Activated T-helper 1 cell treated with anti-CD3 and anti-CD28 coated beads, Interleukin-2, amount 50 U/mL, for 16 hours (primary cell): ENCODE data around the gene TTC38.

Experiments
- DNase-seq, 2 donors: peaks; one replicate each; pipeline ENCODE4 v3.0.0-alpha.2; 2020; ENCODE audit warnings: low read depth in 1 of 2, low spot score in 1 of 2

Gene TTC38

DNA sequence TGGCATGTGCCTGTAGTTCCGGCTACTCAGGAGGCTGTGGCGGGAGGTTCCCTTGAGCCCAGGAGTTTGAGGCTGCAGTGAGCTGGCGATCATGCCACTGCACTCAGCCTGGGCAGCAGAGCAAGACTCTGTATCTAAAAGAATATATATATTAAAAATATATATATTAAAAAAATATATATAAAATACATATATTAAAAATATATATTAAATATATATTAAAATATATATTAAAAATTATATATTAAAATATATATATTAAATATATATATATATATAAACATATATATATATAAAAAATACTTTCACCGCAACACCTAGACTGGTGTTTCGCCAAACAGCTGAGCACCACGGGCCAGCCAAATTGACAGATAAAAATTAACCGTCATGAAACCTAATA, 8.8 kb downstream of the TTC38 start:
- DNase-seq, result no peak

DNA sequence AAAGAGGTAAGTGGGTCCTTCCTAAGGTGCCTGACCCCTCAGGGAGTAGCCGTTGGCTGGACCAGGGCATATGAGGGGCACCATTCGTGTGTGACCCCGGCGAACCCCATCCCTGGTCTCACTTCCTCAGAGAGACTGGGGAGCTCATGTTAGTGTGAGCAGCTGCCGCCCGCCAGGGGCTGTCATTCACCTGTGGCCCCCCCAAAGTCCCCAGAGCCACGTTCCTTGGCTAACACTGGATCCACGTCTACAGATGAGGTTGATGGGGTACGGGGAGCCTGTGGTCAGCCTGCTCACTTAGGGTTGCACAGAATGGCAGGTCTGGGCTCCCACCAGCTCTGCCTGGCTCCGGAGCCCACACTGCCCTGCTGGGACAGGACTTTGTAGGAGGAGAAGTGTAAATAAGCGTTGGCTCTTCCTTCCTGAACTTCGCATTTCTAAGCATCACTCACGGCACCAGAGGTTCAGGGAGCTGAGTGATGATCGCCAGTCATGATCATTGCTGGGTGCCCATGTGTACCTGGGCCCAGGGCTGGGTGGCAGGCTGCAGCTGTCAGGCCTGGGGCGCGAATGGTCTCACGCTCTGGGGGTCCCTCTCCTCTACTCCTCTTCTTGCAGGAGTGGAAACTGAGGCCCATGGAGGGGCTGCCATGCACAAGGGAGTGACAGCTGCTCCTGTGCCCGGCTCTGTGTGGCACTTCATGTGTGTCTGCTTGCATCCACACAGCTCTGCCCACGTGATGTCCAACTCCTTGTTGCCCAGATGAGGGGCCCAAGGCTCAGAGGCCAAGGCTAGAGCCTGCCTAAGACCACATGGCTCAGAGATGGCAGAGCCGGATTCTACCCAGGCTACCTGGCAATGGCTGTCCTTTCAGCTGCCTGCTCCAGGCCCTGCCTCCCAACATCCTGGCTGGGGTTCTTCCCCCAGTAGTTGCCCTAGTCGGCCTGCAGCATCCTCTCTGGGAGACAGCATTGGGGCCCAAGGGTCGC, 11.1 kb downstream of the TTC38 start:
- DNase-seq, result no peak

DNA sequence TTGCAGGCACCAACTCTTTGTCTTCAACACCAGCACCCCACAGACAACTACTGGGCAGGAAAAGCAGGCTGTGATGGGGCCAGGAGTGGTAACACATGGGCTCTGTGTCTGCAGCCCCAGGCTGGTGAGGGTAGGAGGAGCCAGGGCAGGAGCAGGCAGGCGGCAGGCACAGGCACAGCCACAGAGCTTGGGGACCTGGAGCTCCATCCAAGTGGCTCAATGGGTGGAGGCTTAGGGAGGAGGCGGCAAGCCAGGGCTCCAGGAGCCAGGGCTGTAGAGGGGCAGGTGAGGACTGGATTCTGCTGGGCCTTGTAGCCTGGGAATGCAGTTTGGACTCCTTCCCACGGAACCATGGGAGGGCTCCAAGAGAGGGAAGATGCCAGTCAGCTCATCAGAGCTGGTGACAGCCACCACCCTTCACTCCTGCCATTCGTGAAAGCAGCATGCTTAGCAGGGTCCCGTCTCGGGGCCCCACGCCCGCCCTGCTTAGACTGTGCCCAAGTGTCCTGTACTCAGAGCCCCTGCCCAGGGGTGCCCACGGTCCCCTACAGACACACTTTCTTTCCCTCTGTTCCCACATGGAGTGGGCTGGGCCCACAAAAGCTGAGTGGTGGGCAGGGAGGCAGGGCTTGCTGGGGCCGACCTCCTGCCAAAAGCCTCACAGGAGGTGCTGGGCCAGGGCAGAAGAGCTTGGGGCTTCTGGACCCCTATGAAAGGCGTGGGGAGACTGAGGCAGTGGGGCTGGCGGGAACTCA, 12.4 kb downstream of the TTC38 start:
- no peak for DNase-seq

DNA sequence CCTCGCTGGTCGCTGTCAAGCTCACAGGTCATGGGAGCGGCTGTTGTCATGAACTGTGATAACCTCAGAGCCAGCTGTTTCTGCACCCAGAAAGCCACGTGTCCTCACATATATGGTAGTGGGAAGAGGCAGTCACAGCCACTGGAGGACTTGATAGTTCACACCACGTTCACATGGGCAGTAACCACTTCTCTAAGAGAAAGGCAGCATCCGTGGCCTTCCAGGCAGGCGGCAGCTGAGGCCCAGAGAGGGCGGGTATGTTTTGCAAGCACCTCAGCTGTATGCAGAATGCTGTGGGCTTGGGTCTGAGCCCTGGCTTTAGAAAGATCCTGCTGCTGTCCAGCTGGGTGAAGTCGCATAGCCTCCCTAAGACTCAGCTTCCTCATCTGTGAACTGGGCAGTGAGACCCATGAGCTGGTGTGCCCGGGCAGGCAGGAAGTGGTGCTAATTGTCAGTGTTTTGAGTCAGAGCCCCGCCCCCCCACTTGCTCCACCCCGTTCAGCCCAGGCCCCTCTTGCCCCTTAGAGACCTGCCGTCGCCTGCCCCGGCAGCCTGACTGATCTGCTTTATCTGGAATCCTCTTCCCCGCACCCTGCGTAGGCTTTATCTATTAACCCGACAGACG, 13.3 kb downstream of the TTC38 start:
- no peak for DNase-seq

DNA sequence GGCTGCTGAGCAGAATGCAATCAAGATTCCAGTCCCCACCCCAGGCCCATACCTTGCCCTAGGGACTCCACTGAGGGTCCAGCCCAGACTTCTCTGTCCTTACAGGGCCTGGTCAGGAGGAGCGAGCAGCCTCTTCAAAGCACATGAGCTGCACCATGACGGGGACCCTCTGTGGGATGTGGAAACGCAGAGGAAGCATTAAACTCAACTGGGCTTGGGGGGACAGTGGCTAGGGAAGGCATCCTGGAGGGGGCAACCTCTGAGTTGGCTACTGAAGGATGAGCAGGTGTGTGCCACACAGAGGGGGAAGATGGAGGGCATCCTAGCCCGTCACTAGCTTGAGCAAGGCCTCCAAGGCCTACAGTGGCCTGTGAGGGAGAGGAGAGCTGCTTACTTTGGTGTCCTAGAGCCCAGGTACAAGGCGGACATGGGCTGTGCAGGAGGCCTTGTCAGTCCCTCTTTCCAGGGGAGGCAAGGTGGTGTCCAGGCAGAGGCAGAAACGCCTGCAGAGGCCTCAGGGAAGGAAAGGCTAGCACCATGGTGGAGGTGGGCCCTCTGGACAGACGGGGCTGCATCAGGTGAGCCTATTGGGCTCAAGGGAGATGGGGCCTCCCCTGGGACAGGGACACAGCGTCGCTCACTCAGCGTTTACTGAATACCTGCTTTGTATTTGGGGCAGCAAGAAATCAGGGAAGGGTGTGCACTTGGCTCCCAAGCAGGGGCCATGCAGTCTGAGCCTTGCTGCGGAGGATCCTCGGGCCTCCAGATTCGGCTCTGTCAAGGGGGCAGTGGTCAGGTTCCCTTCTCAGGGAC, 14.3 kb downstream of the TTC38 start:
- DNase-seq, result no peak

DNA sequence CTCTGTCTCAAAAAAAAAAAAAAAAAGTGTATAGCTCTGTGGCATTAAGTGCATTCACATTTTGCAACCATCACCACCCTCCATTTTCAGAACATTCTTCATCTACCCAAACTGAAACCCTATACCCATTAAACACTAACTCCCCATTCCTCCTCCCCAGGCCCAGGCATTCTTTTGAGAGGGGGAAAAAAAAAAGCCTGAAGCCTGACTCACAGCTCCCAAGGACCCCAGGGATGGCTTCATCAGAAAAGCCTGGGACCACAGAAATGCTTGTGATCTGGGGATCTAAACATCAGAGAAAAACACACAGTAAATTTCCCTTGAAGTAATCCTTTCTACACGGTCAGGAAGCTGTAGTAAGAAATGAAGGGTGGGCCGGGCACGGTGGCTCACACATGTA, 18.2 kb downstream of the TTC38 start:
- no peak for DNase-seq

DNA sequence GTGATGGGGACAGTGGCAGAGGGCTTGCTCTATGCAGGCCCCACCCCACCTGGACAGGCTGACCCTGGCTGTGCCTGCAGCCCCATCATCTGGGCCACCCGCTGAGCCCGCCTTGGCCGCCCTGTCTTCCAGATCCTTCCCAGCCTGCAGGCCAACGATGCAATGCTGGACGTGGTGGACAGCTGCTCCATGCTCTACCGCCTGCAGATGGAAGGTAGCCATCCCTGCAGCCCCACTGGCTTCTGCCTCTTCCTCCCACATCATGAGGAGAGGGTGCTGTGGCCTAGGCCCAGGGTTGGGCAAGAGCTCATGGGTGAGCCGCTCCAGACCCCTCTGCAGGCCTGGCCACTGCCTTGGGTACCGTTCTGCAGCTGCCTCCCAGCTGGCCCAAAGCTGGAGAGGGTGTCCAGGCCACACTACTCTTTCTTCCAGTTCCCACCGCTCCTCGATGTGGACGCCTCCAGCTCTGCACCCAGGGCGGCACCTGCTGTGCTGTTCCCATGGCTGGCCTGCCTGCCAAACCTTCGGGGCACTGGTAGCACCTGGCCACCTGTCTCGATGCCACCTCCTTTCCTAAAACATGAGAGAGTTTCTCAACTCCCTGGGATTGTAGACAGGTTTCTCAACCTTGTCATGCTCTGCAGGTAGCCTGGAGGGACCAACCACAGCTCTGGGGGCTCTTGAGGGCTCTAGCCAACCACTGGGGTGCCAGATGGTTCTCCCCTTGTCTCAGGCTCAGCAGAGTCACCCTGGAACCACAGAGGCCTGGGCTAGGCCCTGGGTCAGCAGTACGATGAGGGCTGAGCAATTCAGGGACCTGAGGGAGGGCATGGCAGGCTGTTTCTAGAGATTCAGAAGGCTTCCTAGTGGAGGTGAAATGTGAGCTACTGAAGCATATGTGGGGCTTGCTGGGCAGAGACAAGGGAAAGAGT, 19.4 kb downstream of the TTC38 start:
- DNase-seq, result no peak

DNA sequence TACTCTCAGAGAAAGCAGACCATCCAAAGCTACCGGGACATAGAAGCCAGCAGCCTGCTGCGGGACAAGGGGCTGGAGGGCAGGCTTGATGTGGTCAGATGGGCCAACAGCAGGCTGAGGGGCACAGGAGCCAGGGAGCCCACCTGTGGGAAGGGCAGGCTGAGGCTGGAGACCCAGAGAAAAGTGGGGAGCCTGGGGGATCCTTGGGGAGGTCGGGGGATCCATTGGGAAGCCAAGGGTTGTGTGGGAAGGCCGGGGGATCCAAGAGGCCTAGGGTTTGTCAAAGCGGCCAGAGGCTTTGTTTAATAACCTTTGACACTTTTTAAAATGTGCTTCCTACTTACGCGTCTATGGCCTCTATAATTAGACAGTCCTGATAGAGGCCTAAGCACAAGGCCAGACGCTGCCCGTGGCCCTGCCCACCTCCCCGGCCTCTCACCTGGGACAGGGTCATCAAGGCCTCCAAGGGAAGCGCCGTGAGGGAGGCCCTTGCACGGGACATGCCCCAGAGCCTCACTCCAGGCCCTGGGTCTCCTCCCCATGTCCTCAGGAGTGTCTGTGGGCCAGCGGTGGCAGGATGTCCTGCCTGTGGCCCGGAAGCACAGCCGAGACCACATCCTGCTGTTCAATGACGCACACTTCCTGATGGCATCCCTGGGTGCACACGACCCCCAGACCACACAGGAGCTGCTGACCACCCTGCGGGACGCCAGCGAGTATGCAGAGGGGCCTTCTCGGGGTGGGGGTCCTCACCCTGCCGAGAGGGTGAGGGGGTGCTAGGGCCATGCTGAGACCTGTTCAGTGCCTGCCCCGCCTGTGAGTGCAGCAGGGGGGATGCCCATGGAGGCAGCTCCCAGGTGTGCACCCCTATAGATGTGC, 20.3 kb downstream of the TTC38 start:
- no peak for DNase-seq

DNA sequence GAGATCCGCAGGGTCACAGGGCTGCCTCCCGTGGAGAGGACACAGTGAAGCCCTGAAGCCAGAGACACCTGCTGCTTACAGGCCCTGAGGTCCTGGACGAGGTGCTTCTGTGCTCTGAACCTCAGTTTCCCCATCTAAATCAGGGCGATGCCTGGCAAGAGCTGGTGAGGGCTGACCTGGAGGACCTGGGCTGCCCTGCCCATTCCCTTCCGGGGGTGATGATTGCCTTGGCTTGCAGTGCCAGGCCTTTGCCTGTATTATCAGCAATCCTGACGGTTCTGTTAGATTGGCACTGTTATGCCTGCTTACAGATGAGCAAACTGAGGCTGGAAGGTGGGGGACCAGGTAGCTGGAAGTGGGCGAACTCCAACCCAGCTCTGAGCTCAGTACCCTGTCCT, 21.0 kb downstream of the TTC38 start:
- no peak for DNase-seq

DNA sequence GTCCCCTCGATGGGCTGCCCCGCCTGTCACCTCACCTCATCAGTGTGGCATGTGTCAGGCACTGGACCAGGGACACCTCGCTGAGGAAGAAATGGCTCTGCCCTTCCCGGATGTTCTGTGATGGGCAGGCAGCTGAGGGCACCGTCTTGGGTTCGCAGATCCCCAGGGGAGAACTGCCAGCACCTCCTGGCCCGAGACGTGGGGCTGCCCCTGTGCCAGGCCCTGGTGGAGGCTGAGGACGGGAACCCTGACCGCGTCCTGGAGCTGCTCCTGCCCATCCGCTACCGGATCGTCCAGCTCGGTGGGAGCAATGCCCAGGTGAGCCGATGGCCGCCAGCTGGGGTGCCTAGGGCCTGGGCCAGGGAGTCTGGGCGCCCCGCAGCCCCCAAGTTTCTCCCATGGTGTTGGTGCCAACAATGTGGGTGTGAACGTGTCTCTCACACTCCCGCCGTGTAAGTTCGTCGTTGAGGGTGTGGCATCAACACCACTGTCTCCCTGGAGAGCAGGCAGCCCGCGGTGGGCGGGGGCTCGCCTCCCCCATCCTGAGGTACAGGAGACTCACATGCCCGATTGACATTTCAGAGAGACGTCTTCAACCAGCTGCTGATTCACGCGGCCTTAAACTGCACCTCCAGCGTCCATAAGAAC, 21.6 kb downstream of the TTC38 start:
- DNase-seq, result no peak

DNA sequence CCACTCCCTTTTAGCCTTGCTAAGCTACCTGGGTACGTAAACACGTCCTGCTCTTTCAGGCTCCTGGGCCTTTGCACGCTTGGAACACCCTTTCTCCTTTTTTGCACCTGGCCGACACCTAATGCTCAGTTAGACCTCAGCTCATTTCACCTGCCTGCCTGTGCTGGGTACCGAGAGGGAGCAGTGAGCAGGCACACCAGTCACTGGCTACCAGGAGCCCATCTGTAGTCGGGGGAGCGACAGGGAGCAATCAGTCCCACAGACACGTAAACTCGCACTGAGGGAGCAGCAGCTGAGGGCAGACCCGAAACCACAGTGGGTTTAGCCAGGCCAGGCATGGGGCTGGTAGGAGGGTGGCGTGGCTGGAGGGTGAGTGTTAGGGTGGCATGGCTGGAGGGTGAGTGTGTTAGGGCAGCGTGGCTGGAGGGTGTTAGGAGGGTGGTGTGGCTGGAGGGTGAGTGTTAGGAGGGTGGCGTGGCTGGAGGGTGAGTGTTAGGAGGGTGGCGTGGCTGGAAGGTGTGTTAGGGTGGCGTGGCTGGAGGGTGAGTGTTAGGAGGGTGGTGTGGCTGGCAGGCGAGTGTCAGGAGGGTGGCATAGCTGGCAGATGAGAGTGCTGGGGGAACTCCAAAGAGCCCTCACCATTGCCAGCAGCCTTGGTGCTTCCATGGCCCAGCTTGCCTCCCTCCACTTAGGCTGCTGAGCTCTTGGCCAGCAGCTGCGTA, 22.5 kb downstream of the TTC38 start:
- DNase-seq, result no peak

DNA sequence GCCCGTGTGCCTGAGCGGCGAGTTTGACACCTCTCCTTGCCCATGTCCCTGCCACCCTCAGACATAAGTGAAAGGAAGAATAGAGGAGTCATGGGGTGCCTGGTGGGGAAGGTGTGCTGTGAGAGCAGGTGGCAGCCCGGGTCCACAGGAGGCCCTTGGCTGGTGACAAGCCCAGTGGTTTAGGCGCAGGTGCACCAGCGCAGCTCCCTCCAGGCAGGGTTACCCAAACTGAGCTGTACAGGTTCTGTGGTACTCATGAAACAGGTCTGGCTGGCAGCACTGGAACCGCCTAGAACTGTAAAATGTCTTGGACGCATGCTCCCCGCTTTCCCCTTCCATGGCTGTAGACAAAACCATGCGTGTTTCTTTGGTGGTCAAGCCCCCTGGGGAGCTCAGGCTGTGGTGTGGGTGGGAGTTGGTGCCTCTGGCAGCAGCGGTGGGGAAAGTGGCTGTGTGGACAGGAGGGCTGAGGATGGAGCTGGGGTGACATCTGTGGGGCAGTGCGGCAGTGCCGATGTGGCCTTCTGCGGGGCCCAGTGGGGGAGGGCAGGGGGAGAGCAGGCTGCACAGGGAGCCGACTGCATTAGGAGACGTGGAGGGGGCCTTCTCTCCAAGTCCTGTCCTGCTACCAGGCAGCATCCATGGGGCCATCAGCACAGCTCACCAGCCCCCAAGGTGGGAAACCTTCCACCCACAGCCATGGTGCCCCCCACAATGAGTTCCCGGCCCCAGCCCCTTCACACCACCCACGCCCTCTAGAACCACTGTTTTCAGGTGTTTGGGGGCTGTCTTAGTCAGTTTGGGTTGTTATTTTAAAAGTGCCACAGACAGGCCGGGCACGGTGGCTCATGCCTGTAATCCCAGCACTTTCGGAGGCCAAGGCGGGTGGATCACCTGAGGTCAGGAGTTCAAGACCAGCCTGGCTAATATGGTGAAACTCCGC, 23.3 kb downstream of the TTC38 start:
- no peak for DNase-seq

DNA sequence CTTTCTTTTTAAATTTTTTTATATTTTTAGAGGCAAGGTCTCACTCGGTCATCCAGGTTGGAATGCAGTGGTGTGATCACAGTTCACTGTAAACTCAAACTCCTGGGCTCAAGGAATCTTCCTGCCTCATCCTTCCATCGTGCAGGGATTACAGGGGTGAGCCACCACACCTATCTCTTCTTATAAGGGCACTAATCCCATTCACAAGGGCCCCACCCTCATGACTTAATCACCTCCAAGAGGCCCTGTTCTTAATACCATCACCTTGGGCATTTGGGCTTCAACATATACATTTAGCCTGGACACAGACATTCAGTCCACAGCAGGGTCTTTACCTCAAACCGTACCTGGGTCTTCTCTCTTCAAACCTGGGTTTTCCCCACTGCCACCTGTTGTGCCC, 24.4 kb downstream of the TTC38 start:
- DNase-seq, result no peak

DNA sequence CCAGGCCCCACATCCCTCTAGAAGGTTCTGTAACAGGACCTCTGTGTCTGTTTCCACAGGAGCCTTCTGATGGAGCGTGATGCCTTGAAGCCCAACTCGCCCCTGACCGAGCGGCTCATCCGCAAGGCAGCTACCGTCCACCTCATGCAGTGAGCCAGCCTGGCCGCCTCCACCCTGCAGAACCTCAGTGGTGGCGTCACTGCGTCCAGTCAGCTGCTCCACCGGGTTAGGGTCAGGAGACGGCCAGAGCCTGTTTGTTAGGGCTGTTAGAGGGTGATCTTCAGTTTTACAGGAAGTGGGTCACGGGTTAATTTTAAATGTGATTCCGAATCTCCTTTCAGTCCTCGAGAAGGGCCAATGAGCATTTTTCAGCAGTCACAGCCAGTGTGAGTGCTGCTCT, 24.9 kb downstream of the TTC38 start:
- no peak for DNase-seq

DNA sequence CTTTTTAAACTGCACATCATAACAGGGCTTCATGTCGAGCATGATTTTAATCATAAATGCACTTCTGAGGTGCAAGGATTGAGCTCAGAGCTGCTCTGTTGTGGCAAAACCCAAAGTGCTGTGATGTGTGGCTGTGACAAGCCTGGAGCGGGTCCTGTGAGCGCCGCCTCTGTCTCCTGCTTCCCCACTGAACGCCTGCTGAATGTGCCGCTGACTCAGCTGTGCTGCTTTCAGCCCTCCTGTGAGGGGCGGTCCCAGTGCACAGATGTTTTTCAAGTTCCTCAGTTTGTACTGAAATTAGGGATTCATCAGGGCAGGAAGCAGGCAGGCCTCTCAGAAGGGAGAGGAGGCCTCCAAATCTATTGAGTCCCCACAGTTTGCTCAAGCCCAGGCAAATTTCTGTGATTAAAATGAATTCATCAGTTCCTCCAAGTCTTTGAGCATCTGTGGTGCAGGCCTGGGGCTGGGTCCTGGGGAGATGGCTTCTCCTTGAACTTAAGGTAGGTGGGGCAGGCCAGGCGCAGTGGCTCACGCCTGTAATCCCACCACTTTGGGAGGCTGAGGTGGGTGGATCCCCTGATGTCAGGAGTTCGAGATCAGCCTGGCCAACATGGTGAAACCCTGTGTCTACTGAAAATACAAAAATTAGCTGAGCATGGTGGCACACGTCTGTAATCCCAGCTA, 25.9 kb downstream of the TTC38 start:
- no peak for DNase-seq

DNA sequence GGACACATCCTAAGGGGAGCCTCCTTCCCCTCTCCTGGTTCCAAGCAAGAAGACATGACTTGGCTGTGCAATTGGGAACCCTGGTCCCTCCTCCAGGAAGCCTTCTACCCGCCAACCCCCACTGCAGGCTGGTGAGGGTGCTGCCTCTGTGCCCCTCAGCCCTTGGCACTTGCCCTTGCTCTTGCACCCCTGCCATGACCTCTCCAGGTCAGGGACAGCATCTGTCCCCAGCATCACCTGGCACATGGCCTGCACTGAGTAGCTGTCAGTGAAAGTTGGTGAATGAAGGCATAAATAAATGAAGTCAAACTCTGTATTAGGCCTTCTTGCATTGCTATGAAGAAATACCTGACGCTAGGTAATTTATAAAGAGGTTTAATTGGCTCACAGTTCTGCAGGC, 27.0 kb downstream of the TTC38 start:
- no peak for DNase-seq
